Breast epithelium (tissue), 3 donors: ENCODE measurements around the gene ZIC4.

Experiments
- POLR2A ChIP-seq: fragments of 450-650 bp; IDR thresholded peaks from one replicate; pipeline ENCODE4 v1.6.1; 2016; ENCODE audit warnings: antibody characterized with exemption, mild to moderate bottlenecking, moderate library complexity
- POLR2AphosphoS5 ChIP-seq, 3 donors: sonication (generic); formaldehyde crosslinking; IDR thresholded peaks; one replicate each; pipeline ENCODE4 v1.6.1; 2017; ENCODE audit warnings: antibody characterized with exemption in 3 of 3
- TF ChIP-seq, protein P1 (sequence below), 3 donors: fragments of 450-650 bp; IDR thresholded peaks; one replicate each; pipeline ENCODE4 v1.5.1; 2016 to 2017; ENCODE audit warnings: antibody characterized with exemption in 3 of 3, mild to moderate bottlenecking in 3 of 3, moderate library complexity in 3 of 3

DNA sequence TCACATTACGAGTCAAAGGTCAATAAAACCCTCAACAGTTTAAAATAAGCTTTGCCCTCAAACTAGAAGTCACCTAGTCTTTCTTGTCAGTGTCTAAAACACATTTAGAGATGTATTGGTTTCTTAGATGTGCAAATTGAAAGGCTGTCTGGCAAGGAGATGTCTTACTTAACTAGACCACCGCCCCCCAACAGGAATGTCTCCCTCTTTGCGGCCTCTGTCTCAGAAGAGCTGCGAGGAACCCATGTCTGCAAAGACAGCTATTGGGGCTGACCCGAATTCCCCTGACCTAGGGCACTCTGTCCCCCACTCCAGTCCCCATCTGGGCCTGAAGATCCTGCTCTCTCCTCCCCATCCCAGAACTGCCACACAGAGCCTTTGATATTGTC is 46.3 kb downstream of the ZIC4 start:
- TF ChIP-seq, protein P1, sequence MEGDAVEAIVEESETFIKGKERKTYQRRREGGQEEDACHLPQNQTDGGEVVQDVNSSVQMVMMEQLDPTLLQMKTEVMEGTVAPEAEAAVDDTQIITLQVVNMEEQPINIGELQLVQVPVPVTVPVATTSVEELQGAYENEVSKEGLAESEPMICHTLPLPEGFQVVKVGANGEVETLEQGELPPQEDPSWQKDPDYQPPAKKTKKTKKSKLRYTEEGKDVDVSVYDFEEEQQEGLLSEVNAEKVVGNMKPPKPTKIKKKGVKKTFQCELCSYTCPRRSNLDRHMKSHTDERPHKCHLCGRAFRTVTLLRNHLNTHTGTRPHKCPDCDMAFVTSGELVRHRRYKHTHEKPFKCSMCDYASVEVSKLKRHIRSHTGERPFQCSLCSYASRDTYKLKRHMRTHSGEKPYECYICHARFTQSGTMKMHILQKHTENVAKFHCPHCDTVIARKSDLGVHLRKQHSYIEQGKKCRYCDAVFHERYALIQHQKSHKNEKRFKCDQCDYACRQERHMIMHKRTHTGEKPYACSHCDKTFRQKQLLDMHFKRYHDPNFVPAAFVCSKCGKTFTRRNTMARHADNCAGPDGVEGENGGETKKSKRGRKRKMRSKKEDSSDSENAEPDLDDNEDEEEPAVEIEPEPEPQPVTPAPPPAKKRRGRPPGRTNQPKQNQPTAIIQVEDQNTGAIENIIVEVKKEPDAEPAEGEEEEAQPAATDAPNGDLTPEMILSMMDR (IDR thresholded peaks at IDR 0.05) = no peak
- TF ChIP-seq POLR2AphosphoS5 (IDR thresholded peaks at IDR 0.05) (no peak), POLR2A (no peak)
